Stomach (tissue), 4 donors: ENCODE results near the gene KCNH8.

Experiments
- POLR2A ChIP-seq, 4 donors: fragments of 450-650 bp; IDR thresholded peaks; one replicate each; pipeline ENCODE4 v1.6.1; 2016; ENCODE audit warnings: antibody characterized with exemption in 4 of 4, control low read depth in 2 of 4, mild to moderate bottlenecking in 1 of 4, moderate library complexity in 1 of 4
- TF ChIP-seq, protein P1 (sequence below), 7 experiments: fragments of 450-650 bp in 4 of 7; fragments of 200-600 bp in 3 of 7; sonication (generic) in 3 of 7; IDR thresholded peaks; one replicate each; pipeline ENCODE4 v1.5.1; 2016 to 2019; ENCODE audit warnings: antibody characterized with exemption in 7 of 7, control low read depth in 2 of 7, mild to moderate bottlenecking in 1 of 7

DNA sequence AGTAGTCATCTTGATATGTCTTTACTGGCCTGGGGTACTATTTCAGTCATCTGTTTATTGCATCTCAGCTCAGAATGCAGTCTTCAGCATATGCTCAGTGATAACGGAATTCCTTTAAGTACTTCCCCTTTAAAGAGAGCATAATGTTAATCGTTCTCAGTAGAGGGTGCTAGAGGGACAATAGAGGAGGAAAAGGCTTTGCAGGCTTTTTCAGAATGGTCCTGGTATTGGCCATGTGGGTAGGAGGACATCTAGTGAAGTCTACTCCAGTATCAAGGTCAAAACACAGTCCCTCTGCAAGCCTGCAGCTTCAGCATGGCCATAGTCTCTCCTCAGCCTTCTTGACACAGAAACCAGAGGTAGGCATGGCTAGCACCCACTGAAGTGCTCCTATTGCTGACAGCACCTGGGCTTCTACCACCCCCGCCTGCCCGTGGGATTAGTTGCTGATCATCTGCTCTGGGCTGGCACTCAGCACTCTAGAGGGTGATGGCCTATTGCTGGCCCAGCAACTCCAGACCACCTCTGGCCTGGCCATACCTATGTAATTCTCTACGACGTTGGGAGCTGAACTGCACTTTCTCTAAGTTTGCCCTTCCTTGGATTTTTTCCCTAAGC lies 65.4 kb downstream of the KCNH8 start:
- no peak for TF ChIP-seq POLR2A (IDR thresholded peaks at IDR 0.05)
- TF ChIP-seq, protein P1, sequence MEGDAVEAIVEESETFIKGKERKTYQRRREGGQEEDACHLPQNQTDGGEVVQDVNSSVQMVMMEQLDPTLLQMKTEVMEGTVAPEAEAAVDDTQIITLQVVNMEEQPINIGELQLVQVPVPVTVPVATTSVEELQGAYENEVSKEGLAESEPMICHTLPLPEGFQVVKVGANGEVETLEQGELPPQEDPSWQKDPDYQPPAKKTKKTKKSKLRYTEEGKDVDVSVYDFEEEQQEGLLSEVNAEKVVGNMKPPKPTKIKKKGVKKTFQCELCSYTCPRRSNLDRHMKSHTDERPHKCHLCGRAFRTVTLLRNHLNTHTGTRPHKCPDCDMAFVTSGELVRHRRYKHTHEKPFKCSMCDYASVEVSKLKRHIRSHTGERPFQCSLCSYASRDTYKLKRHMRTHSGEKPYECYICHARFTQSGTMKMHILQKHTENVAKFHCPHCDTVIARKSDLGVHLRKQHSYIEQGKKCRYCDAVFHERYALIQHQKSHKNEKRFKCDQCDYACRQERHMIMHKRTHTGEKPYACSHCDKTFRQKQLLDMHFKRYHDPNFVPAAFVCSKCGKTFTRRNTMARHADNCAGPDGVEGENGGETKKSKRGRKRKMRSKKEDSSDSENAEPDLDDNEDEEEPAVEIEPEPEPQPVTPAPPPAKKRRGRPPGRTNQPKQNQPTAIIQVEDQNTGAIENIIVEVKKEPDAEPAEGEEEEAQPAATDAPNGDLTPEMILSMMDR (IDR thresholded peaks at IDR 0.05) = no peak
